PC-3 (cell line): ENCODE data around the gene PLXNA4.

Experiments
- CTCF ChIP-seq: fragments of 300-600 bp; sonication (generic); conservative IDR thresholded peaks from 2 replicates; pipeline ENCODE4 v1.5.1; 2017; ENCODE audit warnings: antibody characterized with exemption, low read depth, mild to moderate bottlenecking, low read length
- EZH2 ChIP-seq: fragments of 300-600 bp; sonication (generic); IDR thresholded peaks from one replicate; pipeline ENCODE4 v1.6.1; 2017; ENCODE audit warnings: antibody characterized with exemption, mild to moderate bottlenecking, low read length; ENCODE audit not compliant: unreplicated experiment
- EZH2phosphoT487 ChIP-seq: fragments of 300-600 bp; sonication (generic); IDR thresholded peaks from 2 replicates; pipeline ENCODE4 v1.6.1; 2018; ENCODE audit warnings: mild to moderate bottlenecking, antibody characterized with exemption, low read length, borderline replicate concordance

GRCh38 chr7:132168239-132168638 lies 408.0 kb downstream of the PLXNA4 start:
- TF ChIP-seq CTCF: no peak
- TF ChIP-seq EZH2: no peak
- no peak for TF ChIP-seq EZH2phosphoT487
